Naive thymus-derived CD4-positive, alpha-beta T cell (primary cell): Measurements from ENCODE around the gene TXNRD3. TPM values are rescaled to one million over a fixed set of nuclear protein-coding genes. Genes with fewer than 3 reads are reported as not detected.

Experiments
- ATAC-seq: fragments of 150-1000 bp; cut with Tn5 transposase; 2 replicates; pipeline ENCODE4 v1.10.0; 2021; ENCODE audit warnings: mild to moderate bottlenecking, moderate library complexity
- CTCF ChIA-PET: fragments of 350-600 bp; sonication (Branson Sonifier 250); formaldehyde crosslinking; loops from one replicate; lab custom pipeline; 2021; ENCODE audit warnings: antibody characterized with exemption; lab: Charles Lee
- POLR2A ChIA-PET: fragments of 350-600 bp; sonication (Branson Sonifier 250); formaldehyde crosslinking; loops from one replicate; lab custom pipeline; 2021; ENCODE audit warnings: antibody characterized with exemption, inconsistent platforms; lab: Charles Lee
- DNase-seq, 9 donors: peaks; one replicate each; pipeline versions ENCODE4 v3.0.0 to v3.0.0-alpha.2; 2020 to 2022; ENCODE audit warnings: mixed read lengths in 1 of 9
- H3K27ac ChIP-seq: one replicate; pipeline ENCODE4 v1.7.0; 2013; ENCODE audit warnings: mild to moderate bottlenecking, low read depth, low read length, moderate library complexity
- H3K27me3 ChIP-seq, 2 donors: one replicate each; pipeline ENCODE4 v1.7.0; 2013; ENCODE audit warnings: low read length in 2 of 2, mild to moderate bottlenecking in 2 of 2, moderate library complexity in 2 of 2; ENCODE audit not compliant: control insufficient read depth in 2 of 2, insufficient read depth in 2 of 2
- H3K36me3 ChIP-seq, 3 experiments: 1 replicate in 2 of 3; 2 replicates in 1 of 3; pipeline ENCODE4 v1.7.0; 2013; ENCODE audit warnings: low read length in 3 of 3, mild to moderate bottlenecking in 3 of 3, moderate library complexity in 1 of 3; ENCODE audit not compliant: insufficient read depth in 3 of 3, control insufficient read depth in 2 of 3
- H3K4me1 ChIP-seq, 2 donors: one replicate each; pipeline ENCODE4 v1.7.0; 2013; ENCODE audit warnings: low read length in 2 of 2, mild to moderate bottlenecking in 2 of 2, moderate library complexity in 1 of 2; ENCODE audit not compliant: control insufficient read depth in 2 of 2, insufficient read depth in 2 of 2
- H3K4me3 ChIP-seq: 2 replicates; pipeline ENCODE4 v1.7.0; 2013; ENCODE audit warnings: mild to moderate bottlenecking, low read length
- H3K9me3 ChIP-seq, 3 experiments: 1 replicate in 2 of 3; 2 replicates in 1 of 3; pipeline ENCODE4 v1.7.0; 2013; ENCODE audit warnings: low read length in 3 of 3; ENCODE audit not compliant: control insufficient read depth in 2 of 3
- H3K27ac Mint-ChIP-seq, 9 donors: one replicate each; pipeline ENCODE4 v1.8.0; 2020 to 2022; ENCODE audit warnings: mixed read lengths in 9 of 9, mild to moderate bottlenecking in 8 of 9, moderate library complexity in 5 of 9, inconsistent platforms in 2 of 9
- H3K27me3 Mint-ChIP-seq, 5 donors: one replicate each; pipeline ENCODE4 v1.8.0; 2021 to 2022; ENCODE audit warnings: mixed read lengths in 5 of 5, mild to moderate bottlenecking in 1 of 5
- H3K36me3 Mint-ChIP-seq, 5 donors: one replicate each; pipeline ENCODE4 v1.8.0; 2020 to 2022; ENCODE audit warnings: mixed read lengths in 5 of 5, mild to moderate bottlenecking in 3 of 5, inconsistent platforms in 1 of 5
- H3K4me1 Mint-ChIP-seq, 7 donors: one replicate each; pipeline ENCODE4 v1.8.0; 2020 to 2022; ENCODE audit warnings: mixed read lengths in 7 of 7, mild to moderate bottlenecking in 3 of 7, inconsistent platforms in 1 of 7
- H3K4me3 Mint-ChIP-seq, 10 donors: one replicate each; pipeline ENCODE4 v1.8.0; 2020 to 2022; ENCODE audit warnings: mild to moderate bottlenecking in 10 of 10, mixed read lengths in 10 of 10, moderate library complexity in 6 of 10, inconsistent platforms in 2 of 10
- H3K9me3 Mint-ChIP-seq, 11 donors: one replicate each; pipeline ENCODE4 v1.8.0; 2020 to 2022; ENCODE audit warnings: mixed read lengths in 11 of 11, mild to moderate bottlenecking in 4 of 11, inconsistent platforms in 1 of 11, moderate library complexity in 1 of 11
- intact Hi-C, 2 donors: fragments of 100-400 bp; cut with micrococcal nuclease; formaldehyde crosslinking; loops; one replicate each; pipeline ENCODE4 v1.15.1; 2023
- polyA plus RNA-seq, 2 donors: library from polyadenylated mRNA; unstranded; fragments of 300-500 nt; fragmentation: Illumina TruSeq; gene quantifications; one replicate each; pipeline ENCODE4 v1.2.3, GENCODE V29; 2021
- total RNA-seq, 6 experiments: library from RNA in 5 of 6; stranded (reverse) in 5 of 6; gene quantifications; 1 replicate in 5 of 6; 2 replicates in 1 of 6; pipeline ENCODE4 v1.2.3 and lab custom pipeline; 2021 to 2026

Gene TXNRD3
- 1 to 10 TPM in 4 of 5 experiments, under 1 TPM in 1; 0.46 to 4.8 (median 3.2) TPM for total RNA-seq
- polyA plus RNA-seq, result 1 to 10 TPM; 4.5 to 4.6 TPM
- total RNA-seq (lab: John Stamatoyannopoulos, UW), result 6.1 reads per million, percentile 27 among the genes with 10 or more reads in this experiment

DNA sequence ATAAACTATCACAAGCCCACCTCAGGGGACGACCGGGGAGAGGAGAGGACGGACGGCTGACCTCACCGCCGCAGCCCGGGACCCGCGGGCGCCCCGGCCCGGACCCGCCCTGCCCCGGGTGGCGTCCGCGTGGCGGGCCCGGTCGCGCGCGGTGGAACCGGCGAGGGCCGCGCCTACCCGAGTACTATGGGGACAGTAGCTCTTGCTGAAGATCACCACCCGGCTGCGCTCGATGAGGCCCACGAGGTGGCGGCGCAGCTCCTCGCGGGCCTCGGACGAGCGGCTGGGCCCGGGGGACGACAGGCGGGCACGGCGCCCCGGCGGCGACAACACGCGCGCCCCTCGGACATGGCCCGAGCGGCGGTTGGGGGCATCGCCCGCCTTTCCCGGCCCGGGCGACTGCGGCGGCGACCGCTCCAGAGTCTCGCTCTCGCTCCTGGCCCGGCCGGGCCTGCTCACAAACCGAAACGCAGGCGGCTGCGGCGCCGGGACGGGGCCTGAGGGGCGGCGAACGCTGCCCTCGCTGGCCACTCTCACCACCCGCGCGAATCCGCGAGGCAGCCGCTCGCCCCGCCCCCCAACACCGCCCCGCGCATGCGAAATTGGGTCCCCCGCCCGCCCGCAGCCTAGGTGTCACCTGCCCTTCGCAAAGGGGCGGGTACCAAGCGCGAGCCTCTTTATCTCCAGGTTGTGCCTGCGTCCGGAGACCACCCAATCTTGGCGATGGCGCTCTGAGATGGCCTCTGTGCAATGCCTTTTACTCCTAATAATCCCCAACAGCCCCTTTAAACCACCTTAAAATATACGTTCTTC, at the start of gene TXNRD3:
Gene TXNRD3 (minus strand): TSS at position 554 of the 813 bp plus-strand sequence.
- H3K27me3 ChIP-seq, result peaks cover 0 to 4% of the 10 kb centered on the region in 2 donors
- peak within 1 kb of the TSS; percentile 83 to 93 (median 89) for H3K4me3 Mint-ChIP-seq
- no peaks in the 10 kb centered on the region for H3K9me3 ChIP-seq
- CTCF ChIA-PET, result interaction anchor here (0.6 kb wide), 1 partner anchor 20 kb away, joined by 3 read pairs; no protein-coding TSS in a partner anchor
- peak; percentile 52 to 76 (median 71) for DNase-seq
- peak within 1 kb of the TSS; percentile 46 for H3K4me3 ChIP-seq
- H3K9me3 Mint-ChIP-seq, result peaks cover 0 to 3% (median 0%) of the 10 kb centered on the region in 11 donors
- peak within 1 kb of the TSS; percentile 51 for H3K27ac ChIP-seq
- peak; percentile 93 for ATAC-seq
- H3K36me3 ChIP-seq, result no peaks in the 10 kb centered on the region
- peaks cover 0 to 3% of the 10 kb centered on the region in 2 donors for H3K4me1 ChIP-seq
- peaks cover 0 to 51% (median 4%) of the 10 kb centered on the region in 5 donors for H3K27me3 Mint-ChIP-seq
- POLR2A ChIA-PET, result interaction anchor here (0.7 kb wide), 1 partner anchor 10 kb away, joined by 3 read pairs; no protein-coding TSS in a partner anchor
- intact Hi-C loops, result loop anchor here (1.0 to 5.0 kb wide), 6 partner anchors 50 to 738 kb away; partner anchors contain the start of genes CHST13 (in 2 of the 2), CHCHD6 (in 1 of the 2), SLC41A3 (in 1 of the 2) and ZXDC (in 1 of the 2)
- H3K4me1 Mint-ChIP-seq, result peaks cover 4 to 19% (median 10%) of the 10 kb centered on the region in 7 donors
- peaks cover 0 to 4% (median under 1%) of the 10 kb centered on the region in 5 donors for H3K36me3 Mint-ChIP-seq
- H3K27ac Mint-ChIP-seq, result peak within 1 kb of the TSS in 7 of 9 donors; percentile 18 to 91 (median 51)

DNA sequence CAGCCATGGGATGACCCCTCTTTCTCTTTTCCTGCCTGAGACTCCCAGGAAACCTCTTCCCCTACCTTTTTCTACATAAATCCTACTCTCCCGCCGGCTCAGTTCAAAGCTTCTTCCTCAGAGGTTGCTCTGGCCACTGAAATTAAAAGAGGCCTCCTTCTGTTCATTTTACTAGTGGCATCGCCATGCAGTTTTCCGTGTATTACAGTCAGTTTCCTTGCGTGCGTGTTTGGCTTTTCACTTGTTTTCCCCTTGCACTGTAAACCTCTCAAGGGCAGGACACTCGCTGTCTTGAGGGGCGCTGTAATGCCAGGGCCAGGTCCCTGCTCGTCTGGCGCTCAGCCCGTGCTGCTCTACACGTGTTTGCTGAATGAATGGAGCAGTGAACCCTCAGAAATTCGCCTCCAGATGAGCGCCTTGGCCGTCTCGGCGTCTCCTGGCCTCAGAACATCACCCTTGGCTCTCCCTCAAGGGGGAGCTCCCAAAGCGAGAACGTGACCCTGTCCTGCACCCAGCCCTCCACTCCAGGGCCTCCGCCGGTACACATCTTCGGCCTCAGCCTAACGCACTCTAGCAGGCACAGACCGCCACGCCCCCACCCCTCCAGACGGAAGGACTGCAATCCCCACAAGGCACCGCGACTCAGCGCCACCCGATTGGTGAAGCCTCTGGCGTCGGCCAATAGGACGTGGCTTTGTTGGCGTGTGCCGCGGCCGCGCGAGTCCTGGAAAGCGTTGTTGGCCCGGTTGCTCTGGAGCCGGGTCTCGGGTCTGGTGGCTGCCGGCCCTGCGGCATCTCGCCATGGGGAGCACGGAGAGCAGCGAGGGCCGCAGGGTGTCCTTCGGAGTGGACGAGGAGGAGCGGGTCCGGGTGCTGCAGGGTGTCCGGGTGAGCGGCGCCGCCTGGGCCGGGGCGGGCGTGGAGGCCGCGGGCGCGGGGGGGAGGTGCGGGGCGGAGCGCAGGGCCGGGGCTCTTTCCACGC, 48.9 kb upstream of the TXNRD3 start, which contains the start of gene CHCHD6:
Gene CHCHD6 (plus strand): TSS at position 729 of the 982 bp plus-strand sequence. CDS start 73 bp downstream, at position 802.
- no peaks in the 10 kb centered on the region for H3K9me3 ChIP-seq
- peaks cover 6 to 13% of the 10 kb centered on the region in 2 donors for H3K4me1 ChIP-seq
- peak within 1 kb of the TSS; percentile 69 for H3K27ac ChIP-seq
- ChIA-PET POLR2A (interaction anchor here (1.4 to 1.5 kb wide), 2 partner anchors 228 to 278 kb away, joined by 3 read pairs; partner anchors contain the start of gene ZXDC), CTCF (interaction anchor here (1.3 kb wide), 1 partner anchor 9 kb away, joined by 3 read pairs; no protein-coding TSS in a partner anchor)
- peak within 1 kb of the TSS; percentile 83 to 99 (median 97) for H3K4me3 Mint-ChIP-seq
- peaks cover 0 to 5% of the 10 kb centered on the region in 2 donors for H3K27me3 ChIP-seq
- peak; percentile 92 to 99 (median 96) for DNase-seq
- peaks cover 0 to 1% (median 0%) of the 10 kb centered on the region in 11 donors for H3K9me3 Mint-ChIP-seq
- H3K27ac Mint-ChIP-seq, result peak within 1 kb of the TSS; percentile 71 to 98 (median 92)
- intact Hi-C loops, result loop anchor here (1.0 to 10.0 kb wide), 11 partner anchors 49 to 1351 kb away; partner anchors contain the start of genes ABTB1 (in 1 of the 2), KLF15 (in 1 of the 2), SEC61A1 (in 1 of the 2) and TXNRD3 (in 1 of the 2)
- H3K4me1 Mint-ChIP-seq, result peaks cover 17 to 28% (median 21%) of the 10 kb centered on the region in 7 donors
- H3K4me3 ChIP-seq, result peak within 1 kb of the TSS; percentile 82
- no peaks in the 10 kb centered on the region for H3K36me3 ChIP-seq
- ATAC-seq, result peak; percentile 99
- peaks cover 10 to 41% (median 19%) of the 10 kb centered on the region in 5 donors for H3K27me3 Mint-ChIP-seq
- H3K36me3 Mint-ChIP-seq, result peaks cover 0 to 12% (median 5%) of the 10 kb centered on the region in 5 donors

DNA sequence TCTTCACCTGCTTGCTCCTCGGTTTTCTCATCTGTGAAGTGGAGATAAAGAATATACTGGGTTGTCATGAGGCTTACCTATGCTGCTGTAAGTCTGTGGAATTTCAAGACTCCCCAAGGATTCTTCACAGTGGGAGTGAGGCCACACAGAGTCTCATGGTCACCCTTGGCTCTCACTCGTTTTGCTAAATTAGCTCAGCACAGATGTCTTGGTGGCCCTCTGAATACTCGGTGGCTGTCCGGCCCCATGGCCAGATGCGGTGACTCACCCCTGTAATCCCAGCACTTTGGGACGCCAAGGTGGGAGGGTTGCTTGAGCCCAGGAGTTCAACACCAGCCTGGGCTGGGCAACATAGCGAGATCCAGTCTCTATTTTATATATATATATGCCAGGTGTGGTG, 44.1 kb upstream of the TXNRD3 start:
- no peak overlapping the region for H3K4me3 Mint-ChIP-seq
- Histone ChIP-seq H3K9me3 (no peaks in the 10 kb centered on the region), H3K27me3 (peaks cover 0 to 5% of the 10 kb centered on the region in 2 donors), H3K4me3 (no peak overlapping the region), H3K27ac (no peak overlapping the region), H3K36me3 (no peaks in the 10 kb centered on the region), H3K4me1 (peaks cover 0 to 5% of the 10 kb centered on the region in 2 donors)
- no peak overlapping the region for H3K27ac Mint-ChIP-seq
- POLR2A ChIA-PET, result no interaction called here
- intact Hi-C loops, result no loop called here
- H3K36me3 Mint-ChIP-seq, result peaks cover 0 to under 1% (median 0%) of the 10 kb centered on the region in 5 donors
- H3K27me3 Mint-ChIP-seq, result peaks cover 30 to 64% (median 50%) of the 10 kb centered on the region in 5 donors
- peaks cover 8 to 9% (median 8%) of the 10 kb centered on the region in 7 donors for H3K4me1 Mint-ChIP-seq
- CTCF ChIA-PET, result no interaction called here
- DNase-seq, result no peak
- H3K9me3 Mint-ChIP-seq, result peaks cover 0 to 3% (median 0%) of the 10 kb centered on the region in 11 donors
- no peak for ATAC-seq

DNA sequence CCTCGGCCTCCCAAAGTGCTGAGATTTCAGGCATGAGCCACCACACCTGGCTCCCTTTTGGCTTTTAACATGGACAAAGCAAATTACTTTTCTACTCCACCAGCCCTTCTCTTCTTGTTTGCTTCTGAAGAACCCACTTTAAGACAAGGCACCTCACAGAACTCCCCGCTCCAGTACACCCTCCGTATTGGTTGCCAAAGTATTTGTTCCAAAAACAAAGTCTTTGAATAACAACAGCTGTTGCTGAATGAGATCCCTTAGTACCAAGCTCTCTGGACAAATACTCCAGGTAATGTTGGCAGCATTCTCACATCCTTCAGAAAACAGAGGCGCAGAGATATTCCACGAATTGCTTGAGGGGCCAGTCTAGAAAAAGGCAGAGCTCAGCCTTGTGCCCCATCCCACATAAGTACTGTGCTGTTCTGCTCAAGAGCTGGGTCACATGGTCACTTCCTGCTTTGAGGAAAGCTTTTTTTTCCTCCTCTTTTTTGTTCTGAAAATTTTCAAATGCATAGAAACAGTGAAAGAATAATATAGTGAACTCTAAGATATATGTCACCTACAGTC, 41.9 kb upstream of the TXNRD3 start:
- Histone ChIP-seq H3K4me1 (no peaks in the 10 kb centered on the region), H3K27ac (no peak overlapping the region), H3K36me3 (no peaks in the 10 kb centered on the region), H3K9me3 (no peaks in the 10 kb centered on the region), H3K27me3 (peaks cover 0 to under 1% of the 10 kb centered on the region in 2 donors), H3K4me3 (no peak overlapping the region)
- Mint-ChIP-seq H3K4me3 (no peak overlapping the region), H3K27me3 (peaks cover 40 to 65% (median 53%) of the 10 kb centered on the region in 5 donors), H3K4me1 (no peaks in the 10 kb centered on the region), H3K9me3 (peaks cover 0 to 2% (median 0%) of the 10 kb centered on the region in 11 donors), H3K27ac (no peak overlapping the region), H3K36me3 (no peaks in the 10 kb centered on the region)
- ATAC-seq (no peak), DNase-seq (no peak)
- intact Hi-C loops, result no loop called here
- POLR2A ChIA-PET, result no interaction called here
- CTCF ChIA-PET, result interaction anchor here (1.0 kb wide), 2 partner anchors 11 to 17 kb away, joined by 3 to 6 read pairs; no protein-coding TSS in a partner anchor

DNA sequence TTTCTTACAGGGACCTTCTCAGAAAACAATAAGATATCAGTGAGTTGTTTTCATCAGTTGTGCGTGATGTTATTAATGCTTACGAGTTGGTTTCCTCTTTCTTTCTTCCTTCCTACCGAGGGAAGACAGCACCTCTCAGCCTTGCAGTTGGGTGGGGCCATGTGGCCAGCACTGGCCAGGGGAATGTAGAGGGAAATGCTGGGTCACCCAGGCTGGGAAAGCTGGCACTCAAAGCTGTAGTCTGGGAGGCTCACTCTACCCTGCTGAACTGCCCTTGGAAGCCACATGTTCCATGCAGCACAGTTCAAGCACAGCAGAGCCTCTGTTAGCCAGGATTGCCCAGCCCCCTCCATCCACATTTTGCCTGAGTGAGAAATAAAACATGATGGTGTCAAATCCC, 39.0 kb upstream of the TXNRD3 start:
- Mint-ChIP-seq H3K4me3 (no peak overlapping the region), H3K9me3 (peaks cover 0 to 2% (median 0%) of the 10 kb centered on the region in 11 donors), H3K27ac (no peak overlapping the region), H3K27me3 (peaks cover 38 to 59% (median 42%) of the 10 kb centered on the region in 5 donors), H3K4me1 (no peaks in the 10 kb centered on the region), H3K36me3 (no peaks in the 10 kb centered on the region)
- intact Hi-C loops, result no loop called here
- Histone ChIP-seq H3K27me3 (no peaks in the 10 kb centered on the region), H3K4me3 (no peak overlapping the region), H3K36me3 (no peaks in the 10 kb centered on the region), H3K9me3 (no peaks in the 10 kb centered on the region), H3K27ac (no peak overlapping the region), H3K4me1 (no peaks in the 10 kb centered on the region)
- DNase-seq, result no peak
- no peak for ATAC-seq
- CTCF ChIA-PET, result no interaction called here
- POLR2A ChIA-PET, result no interaction called here
